Measurements from ENCODE around the gene AGBL1.

- TF ChIP-seq POLR2A (IDR thresholded peaks at IDR 0.05) (no peak), CTCF (IDR thresholded peaks at IDR 0.05) (no peak)
Observed at GRCh38 chr15:86063356-86064095, 16.1 kb upstream of the AGBL1 start.
